ENCODE results near the gene HEBP1. TPM values are rescaled to one million over a fixed set of nuclear protein-coding genes. Genes with fewer than 3 reads are reported as not detected.
A peak's percentile ranks its signal among the peaks of the same experiment; 100 is the strongest.

HEBP1 gene
- total RNA-seq, 1 experiment from 2014 or later, result 20.5 TPM

GRCh38 chr12:13023811-13024530 is 23.9 kb upstream of the HEBP1 start:
- DNase-seq (ENCODE audit: low read depth), result peak; percentile 67

- DNase-seq (ENCODE audit: low read depth), result no peak
Measured at GRCh38 chr12:13022851-13023271, 22.8 kb upstream of the HEBP1 start.

- no peak for DNase-seq (ENCODE audit: low read depth)
Measured at GRCh38 chr12:13011098-13011497, 11.0 kb upstream of the HEBP1 start.

GRCh38 chr12:13008741-13009380 is 8.8 kb upstream of the HEBP1 start:
- no peak for DNase-seq (ENCODE audit: low read depth)

GRCh38 chr12:13007496-13008233 is 7.6 kb upstream of the HEBP1 start:
- DNase-seq (ENCODE audit: low read depth), result no peak

GRCh38 chr12:13005649-13006048 is 5.6 kb upstream of the HEBP1 start:
- DNase-seq (ENCODE audit: low read depth), result no peak

GRCh38 chr12:13004986-13005385 is 4.9 kb upstream of the HEBP1 start:
- no peak for DNase-seq (ENCODE audit: low read depth)

- DNase-seq (ENCODE audit: low read depth), result no peak
Measured at GRCh38 chr12:13004361-13004760, 4.3 kb upstream of the HEBP1 start.

- DNase-seq (ENCODE audit: low read depth), result peak; percentile 49
Measured at GRCh38 chr12:13002301-13003097, 2.4 kb upstream of the HEBP1 start.

- no peak for DNase-seq (ENCODE audit: low read depth)
Measured at GRCh38 chr12:13001775-13002040, 1.6 kb upstream of the HEBP1 start.

GRCh38 chr12:13000925-13001774 is 1.1 kb upstream of the HEBP1 start:
- peak; percentile 56 for DNase-seq (ENCODE audit: low read depth)

- DNase-seq (ENCODE audit: low read depth), result peak; percentile 66
Measured at GRCh38 chr12:13000616-13000924, 505 bp upstream of the HEBP1 start.

- no peak for DNase-seq (ENCODE audit: low read depth)
Measured at GRCh38 chr12:12999271-12999958, 650 bp downstream of the HEBP1 start.

- DNase-seq (ENCODE audit: low read depth), result no peak
Measured at GRCh38 chr12:12998248-12998647, 1.8 kb downstream of the HEBP1 start.

- DNase-seq (ENCODE audit: low read depth), result no peak
Measured at GRCh38 chr12:12997734-12998133, 2.3 kb downstream of the HEBP1 start.

- DNase-seq (ENCODE audit: low read depth), result no peak
Measured at GRCh38 chr12:12997156-12997555, 2.9 kb downstream of the HEBP1 start.

- no peak for DNase-seq (ENCODE audit: low read depth)
Measured at GRCh38 chr12:12996209-12996608, 3.9 kb downstream of the HEBP1 start.

- DNase-seq (ENCODE audit: low read depth), result no peak
Measured at GRCh38 chr12:12995088-12995487, 5.0 kb downstream of the HEBP1 start.

GRCh38 chr12:12993367-12993766 is 6.7 kb downstream of the HEBP1 start:
- DNase-seq (ENCODE audit: low read depth), result no peak

GRCh38 chr12:12992418-12993130 is 7.5 kb downstream of the HEBP1 start:
- DNase-seq (ENCODE audit: low read depth), result peak; percentile 77

All from M059J (cell line).